Astrocyte (in vitro differentiated cells and primary cell): Measurements from ENCODE around the gene TCF7L2. TPM values are rescaled to one million over a fixed set of nuclear protein-coding genes. Genes with fewer than 3 reads are reported as not detected.

ENCODE experiments used
- DNase-seq: peaks from one replicate; pipeline ENCODE4 v3.0.0-alpha.2; 2010; ENCODE audit warnings: low read depth
- FAIRE-seq: peaks from 2 replicates; lab custom pipeline; 2011; peaks lifted over from hg19 to GRCh38; lab: Jason Lieb, UNC
- H2AFZ ChIP-seq: 2 replicates; pipeline ENCODE4 v1.6.0; 2012; ENCODE audit warnings: low read depth, low read length, inconsistent platforms
- H3K27ac ChIP-seq: 2 replicates; pipeline ENCODE4 v1.5.1; 2011; ENCODE audit warnings: low read depth, low read length, inconsistent platforms
- H3K27me3 ChIP-seq: 2 replicates; pipeline ENCODE4 v1.6.0; 2011; ENCODE audit warnings: low read length, inconsistent platforms; ENCODE audit not compliant: insufficient read depth
- H3K36me3 ChIP-seq: 2 replicates; pipeline ENCODE4 v1.5.1; 2011; ENCODE audit warnings: low read length, inconsistent platforms; ENCODE audit not compliant: insufficient read depth
- H3K4me1 ChIP-seq: 2 replicates; pipeline ENCODE4 v1.5.1; 2011; ENCODE audit warnings: low read length, inconsistent platforms; ENCODE audit not compliant: insufficient read depth
- H3K4me2 ChIP-seq: 2 replicates; pipeline ENCODE4 v1.6.0; 2012; ENCODE audit warnings: low read length, inconsistent platforms
- H3K4me3 ChIP-seq: 2 replicates; pipeline ENCODE4 v1.5.1; 2011; ENCODE audit warnings: low read depth, mild to moderate bottlenecking, low read length, inconsistent platforms; ENCODE audit not compliant: insufficient read depth
- H3K79me2 ChIP-seq: 2 replicates; pipeline ENCODE4 v1.6.0; 2012; ENCODE audit warnings: mild to moderate bottlenecking, low read length, inconsistent platforms; ENCODE audit not compliant: insufficient read depth
- H3K9ac ChIP-seq: 2 replicates; pipeline ENCODE4 v1.6.0; 2012; ENCODE audit warnings: mild to moderate bottlenecking, low read length, inconsistent platforms
- H3K9me3 ChIP-seq: 2 replicates; pipeline ENCODE4 v1.5.1; 2012; ENCODE audit warnings: low read depth, mild to moderate bottlenecking, low read length, inconsistent platforms; ENCODE audit not compliant: insufficient read depth
- H4K20me1 ChIP-seq: 2 replicates; pipeline ENCODE4 v1.6.0; 2012; ENCODE audit warnings: low read length, inconsistent platforms; ENCODE audit not compliant: insufficient read depth
- H3K27ac Mint-ChIP-seq: one replicate; pipeline ENCODE4 v1.8.0; 2021; ENCODE audit warnings: mild to moderate bottlenecking, mixed read lengths; ENCODE audit not compliant: unreplicated experiment
- H3K27me3 Mint-ChIP-seq: one replicate; pipeline ENCODE4 v1.8.0; 2021; ENCODE audit warnings: low read depth, mixed read lengths; ENCODE audit not compliant: unreplicated experiment
- H3K36me3 Mint-ChIP-seq: one replicate; pipeline ENCODE4 v1.8.0; 2021; ENCODE audit warnings: low read depth, mixed read lengths; ENCODE audit not compliant: unreplicated experiment
- H3K4me1 Mint-ChIP-seq: one replicate; pipeline ENCODE4 v1.8.0; 2021; ENCODE audit warnings: low read depth, mixed read lengths; ENCODE audit not compliant: unreplicated experiment
- H3K4me3 Mint-ChIP-seq: one replicate; pipeline ENCODE4 v1.8.0; 2021; ENCODE audit warnings: mild to moderate bottlenecking, moderate library complexity, mixed read lengths; ENCODE audit not compliant: unreplicated experiment
- H3K9me3 Mint-ChIP-seq: one replicate; pipeline ENCODE4 v1.8.0; 2021; ENCODE audit warnings: mild to moderate bottlenecking, mixed read lengths; ENCODE audit not compliant: unreplicated experiment
- CTCF ChIP-seq: IDR thresholded peaks from 2 replicates; pipeline ENCODE4 v1.5.1; 2011; ENCODE audit warnings: low read depth, mild to moderate bottlenecking, inconsistent platforms, low read length, moderate library complexity; ENCODE audit not compliant: insufficient read depth
- EZH2 ChIP-seq: IDR thresholded peaks from 2 replicates; pipeline ENCODE4 v1.6.1; 2012; ENCODE audit warnings: mild to moderate bottlenecking, low read length, inconsistent platforms; ENCODE audit not compliant: insufficient read depth
- total RNA-seq: library from RNA; stranded (reverse); gene quantifications from 2 replicates; pipeline ENCODE4 v1.2.1, GENCODE V29; 2021

TCF7L2 gene
- total RNA-seq, 1 donor from 2014 or later, result 52.4 TPM

GRCh38 chr10:113038985-113039384, 88.9 kb downstream of the TCF7L2 start:
- Mint-ChIP-seq H3K27me3 (no peaks in the 10 kb centered on the region), H3K27ac (no peak overlapping the region), H3K4me3 (no peak overlapping the region), H3K9me3 (no peaks in the 10 kb centered on the region), H3K4me1 (peaks cover 59% of the 10 kb centered on the region), H3K36me3 (peaks cover 29% of the 10 kb centered on the region)
- FAIRE-seq (no peak), DNase-seq (no peak)
- H2AFZ ChIP-seq, result no peak overlapping the region
- H3K4me3 ChIP-seq, result no peak overlapping the region
- H3K79me2 ChIP-seq, result peaks cover 61% of the 10 kb centered on the region
- no peak overlapping the region for H3K9ac ChIP-seq
- H3K9me3 ChIP-seq, result no peaks in the 10 kb centered on the region
- no peak overlapping the region for H3K27ac ChIP-seq
- H3K4me2 ChIP-seq, result no peak overlapping the region
- no peaks in the 10 kb centered on the region for H3K27me3 ChIP-seq
- TF ChIP-seq EZH2 (no peak), CTCF (no peak)
- no peaks in the 10 kb centered on the region for H3K36me3 ChIP-seq
- H4K20me1 ChIP-seq, result peaks cover 63% of the 10 kb centered on the region
- no peaks in the 10 kb centered on the region for H3K4me1 ChIP-seq

GRCh38 chr10:113041324-113041723, 91.3 kb downstream of the TCF7L2 start:
- peaks cover 66% of the 10 kb centered on the region for H3K4me1 Mint-ChIP-seq
- peaks cover 14% of the 10 kb centered on the region for H3K4me1 ChIP-seq
- H3K4me2 ChIP-seq, result no peak overlapping the region
- no peak overlapping the region for H3K27ac ChIP-seq
- peaks cover 33% of the 10 kb centered on the region for H3K36me3 Mint-ChIP-seq
- no peak overlapping the region for H3K27ac Mint-ChIP-seq
- H3K27me3 ChIP-seq, result no peaks in the 10 kb centered on the region
- no peak overlapping the region for H3K4me3 ChIP-seq
- no peaks in the 10 kb centered on the region for H3K36me3 ChIP-seq
- H3K79me2 ChIP-seq, result peaks cover 56% of the 10 kb centered on the region
- H3K9me3 Mint-ChIP-seq, result no peaks in the 10 kb centered on the region
- H2AFZ ChIP-seq, result no peak overlapping the region
- H4K20me1 ChIP-seq, result peaks cover 54% of the 10 kb centered on the region
- H3K9me3 ChIP-seq, result no peaks in the 10 kb centered on the region
- no peak for TF ChIP-seq CTCF
- no peak for TF ChIP-seq EZH2
- no peak for DNase-seq
- no peak for FAIRE-seq
- H3K4me3 Mint-ChIP-seq, result no peak overlapping the region
- H3K9ac ChIP-seq, result no peak overlapping the region
- H3K27me3 Mint-ChIP-seq, result no peaks in the 10 kb centered on the region

GRCh38 chr10:113041841-113042750, 92.0 kb downstream of the TCF7L2 start:
- Histone ChIP-seq H3K27ac (no peak overlapping the region), H3K4me3 (no peak overlapping the region), H3K9ac (no peak overlapping the region), H3K9me3 (no peaks in the 10 kb centered on the region), H3K27me3 (no peaks in the 10 kb centered on the region), H3K4me1 (peaks cover 16% of the 10 kb centered on the region), H4K20me1 (peaks cover 50% of the 10 kb centered on the region), H3K4me2 (no peak overlapping the region), H3K36me3 (no peaks in the 10 kb centered on the region), H2AFZ (no peak overlapping the region), H3K79me2 (peaks cover 63% of the 10 kb centered on the region)
- H3K27me3 Mint-ChIP-seq, result no peaks in the 10 kb centered on the region
- peaks cover 68% of the 10 kb centered on the region for H3K4me1 Mint-ChIP-seq
- no peak overlapping the region for H3K4me3 Mint-ChIP-seq
- no peak for FAIRE-seq
- H3K9me3 Mint-ChIP-seq, result no peaks in the 10 kb centered on the region
- TF ChIP-seq CTCF, result no peak
- no peak for TF ChIP-seq EZH2
- H3K36me3 Mint-ChIP-seq, result peaks cover 32% of the 10 kb centered on the region
- peak; percentile 33 for DNase-seq
- no peak overlapping the region for H3K27ac Mint-ChIP-seq
